Measurements from ENCODE around the gene FGF3.

FGF3 gene

DNA sequence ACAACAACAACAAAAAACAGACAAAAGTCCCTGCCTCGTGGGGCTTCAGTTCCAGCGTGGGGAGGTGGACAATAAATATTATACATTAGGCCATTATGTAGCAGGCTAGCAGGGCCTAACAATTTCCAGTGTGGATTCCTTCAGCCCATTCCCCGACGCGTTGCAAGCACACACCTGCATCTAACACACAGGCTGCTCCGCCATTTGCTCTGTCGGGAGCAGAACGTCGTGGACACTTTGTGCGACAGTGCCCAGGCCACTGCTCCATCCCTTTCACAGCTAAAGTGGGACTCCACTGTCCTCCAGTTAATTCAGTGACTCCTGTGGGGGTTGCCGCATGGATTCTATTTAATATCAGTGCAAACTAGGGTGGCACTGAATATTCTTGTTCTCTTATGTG lies 10.9 kb upstream of the FGF3 start:
- no peak for DNase-seq (ENCODE audit: low read depth)
- TF ChIP-seq, protein P1, sequence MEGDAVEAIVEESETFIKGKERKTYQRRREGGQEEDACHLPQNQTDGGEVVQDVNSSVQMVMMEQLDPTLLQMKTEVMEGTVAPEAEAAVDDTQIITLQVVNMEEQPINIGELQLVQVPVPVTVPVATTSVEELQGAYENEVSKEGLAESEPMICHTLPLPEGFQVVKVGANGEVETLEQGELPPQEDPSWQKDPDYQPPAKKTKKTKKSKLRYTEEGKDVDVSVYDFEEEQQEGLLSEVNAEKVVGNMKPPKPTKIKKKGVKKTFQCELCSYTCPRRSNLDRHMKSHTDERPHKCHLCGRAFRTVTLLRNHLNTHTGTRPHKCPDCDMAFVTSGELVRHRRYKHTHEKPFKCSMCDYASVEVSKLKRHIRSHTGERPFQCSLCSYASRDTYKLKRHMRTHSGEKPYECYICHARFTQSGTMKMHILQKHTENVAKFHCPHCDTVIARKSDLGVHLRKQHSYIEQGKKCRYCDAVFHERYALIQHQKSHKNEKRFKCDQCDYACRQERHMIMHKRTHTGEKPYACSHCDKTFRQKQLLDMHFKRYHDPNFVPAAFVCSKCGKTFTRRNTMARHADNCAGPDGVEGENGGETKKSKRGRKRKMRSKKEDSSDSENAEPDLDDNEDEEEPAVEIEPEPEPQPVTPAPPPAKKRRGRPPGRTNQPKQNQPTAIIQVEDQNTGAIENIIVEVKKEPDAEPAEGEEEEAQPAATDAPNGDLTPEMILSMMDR (IDR thresholded peaks at IDR 0.05; ENCODE audit: low read length, missing control alignments), result no peak
- H3K4me3 ChIP-seq (replicated peaks; ENCODE audit: low read depth, low read length), result no peak overlapping the region

DNA sequence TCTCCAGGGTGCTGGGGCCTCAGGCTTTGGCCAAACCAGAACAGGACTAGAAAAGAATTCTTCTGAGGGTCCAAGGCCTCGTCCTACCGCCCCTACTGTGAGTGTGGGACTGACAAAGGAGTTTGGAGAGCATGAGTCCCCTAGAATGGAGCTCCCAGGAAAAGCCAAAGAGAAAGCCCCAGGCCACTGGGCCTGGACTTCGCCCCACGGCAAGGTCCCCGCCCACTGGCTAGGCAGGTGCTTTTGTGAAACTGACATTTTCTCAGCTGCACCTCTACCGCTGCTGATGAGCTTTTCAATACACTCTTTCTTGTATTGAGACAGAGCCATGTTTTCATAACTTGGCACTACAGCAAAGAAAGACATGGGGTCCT lies 9.7 kb upstream of the FGF3 start:
- TF ChIP-seq, protein P1 (IDR thresholded peaks at IDR 0.05; ENCODE audit: low read length, missing control alignments), result no peak
- H3K4me3 ChIP-seq (replicated peaks; ENCODE audit: low read depth, low read length), result no peak overlapping the region
- DNase-seq (ENCODE audit: low read depth), result no peak

DNA sequence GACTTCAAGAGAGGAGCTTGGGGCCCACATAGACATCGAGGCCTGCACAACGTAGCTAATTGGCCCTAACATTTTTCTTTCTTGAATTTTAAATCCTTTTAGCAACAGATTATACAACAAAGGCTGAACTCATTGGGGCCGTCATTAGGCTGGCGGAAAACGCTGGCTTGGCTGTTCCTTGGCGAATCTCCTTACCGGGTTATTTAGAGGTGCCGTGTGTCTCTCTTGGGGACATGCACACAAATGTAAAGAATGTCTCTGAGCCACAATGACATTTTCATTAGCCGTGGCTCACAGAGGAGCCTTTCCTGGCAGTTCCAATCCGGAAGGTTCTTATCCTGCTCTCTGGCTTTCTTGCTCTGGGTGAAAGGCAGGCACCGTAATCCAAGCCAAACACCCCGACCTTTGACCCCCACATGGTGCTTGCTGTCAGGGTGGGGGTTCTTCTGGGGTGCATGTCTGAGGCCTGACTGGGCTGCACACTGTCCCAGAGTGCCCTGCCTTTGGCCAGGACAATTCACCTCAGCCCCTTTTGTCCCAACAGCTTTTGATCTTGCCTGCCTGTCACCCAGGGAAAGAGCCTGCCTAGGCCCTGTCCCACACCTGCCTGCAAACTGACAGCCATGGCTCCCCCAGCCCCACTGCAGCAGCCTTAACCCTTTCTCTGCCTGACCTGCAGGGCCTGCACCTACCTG lies 9.2 kb upstream of the FGF3 start:
- TF ChIP-seq, protein P1 (IDR thresholded peaks at IDR 0.05; ENCODE audit: low read length, missing control alignments), result no peak
- DNase-seq (ENCODE audit: low read depth), result no peak

DNA sequence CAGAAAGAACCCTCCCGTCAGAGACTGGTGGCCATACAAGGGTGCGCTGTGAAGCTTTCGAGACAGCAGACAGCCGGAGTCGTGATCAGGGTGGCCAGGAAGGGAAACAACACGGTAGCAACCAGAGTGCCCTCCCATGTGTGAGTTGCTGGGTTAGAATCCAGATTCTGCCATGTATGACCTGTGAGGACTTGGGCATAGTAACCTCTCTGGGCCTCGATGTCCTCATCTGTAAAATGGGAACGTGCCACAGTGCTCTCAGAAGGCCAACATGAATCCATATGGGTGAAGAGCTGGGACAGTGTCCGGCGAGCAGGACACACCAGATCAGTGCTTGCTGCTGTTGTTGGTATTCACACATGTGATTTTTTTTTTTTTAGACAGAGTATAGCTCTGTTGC lies 7.6 kb upstream of the FGF3 start:
- no peak overlapping the region for H3K4me3 ChIP-seq (replicated peaks; ENCODE audit: low read depth, low read length)
- TF ChIP-seq, protein P1 (IDR thresholded peaks at IDR 0.05; ENCODE audit: low read length, missing control alignments), result no peak
- no peak for DNase-seq (ENCODE audit: low read depth)

More for the DNA sequence above, 9.2 kb upstream of the FGF3 start:
- no peak overlapping the region for H3K4me3 ChIP-seq (replicated peaks; ENCODE audit: low read depth, low read length)

DNA sequence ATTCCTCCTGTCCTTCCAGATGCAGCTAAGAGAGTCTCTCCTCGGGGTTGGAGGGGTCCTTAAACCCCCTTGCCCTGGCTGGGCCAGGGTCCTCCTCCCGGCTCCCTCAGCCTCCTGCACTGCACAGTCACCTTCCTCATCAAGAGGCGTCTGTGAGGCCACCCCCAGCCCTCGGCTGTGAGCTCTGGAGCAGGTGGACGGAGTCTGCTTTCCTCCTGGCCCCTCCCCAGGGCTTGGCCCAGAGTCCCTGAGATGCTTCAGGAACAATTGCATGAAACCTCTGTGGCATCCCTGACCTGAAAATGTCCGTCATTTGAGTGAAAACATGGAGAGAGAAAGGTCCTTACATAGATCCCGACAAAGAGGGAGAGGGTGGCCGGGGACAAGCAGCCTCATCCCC lies 6.7 kb upstream of the FGF3 start:
- no peak overlapping the region for H3K4me3 ChIP-seq (replicated peaks; ENCODE audit: low read depth, low read length)
- no peak for DNase-seq (ENCODE audit: low read depth)
- TF ChIP-seq, protein P1 (IDR thresholded peaks at IDR 0.05; ENCODE audit: low read length, missing control alignments), result no peak

DNA sequence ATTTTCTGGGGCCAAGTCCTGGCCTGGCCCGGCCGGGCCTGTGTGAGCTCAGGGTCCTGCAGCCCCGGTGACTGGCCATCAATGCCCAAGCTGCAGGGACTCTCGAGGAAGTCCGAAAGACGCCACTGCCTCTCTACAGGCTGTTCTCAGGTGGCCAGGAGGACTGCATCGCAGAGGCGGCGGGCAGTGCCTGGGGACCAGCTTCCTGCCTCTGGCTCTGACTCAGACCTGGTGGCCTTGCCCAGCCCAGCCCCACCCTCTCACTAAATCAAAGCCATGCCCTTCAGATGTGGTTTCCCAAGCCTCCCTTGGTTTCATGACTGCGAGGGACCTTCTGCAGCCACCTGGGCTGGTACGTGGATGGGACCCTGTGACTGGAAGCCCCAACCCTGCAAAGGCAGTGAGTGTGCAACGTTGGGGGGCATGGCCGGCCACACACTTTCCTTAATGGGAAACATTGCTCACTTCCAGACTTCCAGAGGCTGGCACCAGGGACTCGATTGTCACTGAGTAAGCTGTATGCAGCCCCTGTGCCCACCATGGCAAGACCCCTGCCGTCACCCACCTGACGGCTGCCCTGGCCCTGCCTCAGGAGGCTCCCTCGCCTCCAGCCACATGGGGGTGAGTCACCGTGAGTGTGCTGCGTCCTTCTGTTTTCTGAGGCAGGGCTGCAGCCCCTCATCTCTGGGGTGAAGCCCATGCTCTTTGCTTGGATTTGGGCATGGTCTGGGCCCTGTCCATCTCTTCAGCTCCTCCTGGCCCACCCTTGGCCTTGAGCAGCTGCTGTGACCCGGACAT lies 6.0 kb upstream of the FGF3 start:
- no peak for DNase-seq (ENCODE audit: low read depth)
- TF ChIP-seq, protein P1 (IDR thresholded peaks at IDR 0.05; ENCODE audit: low read length, missing control alignments), result no peak
- H3K4me3 ChIP-seq (replicated peaks; ENCODE audit: low read depth, low read length), result no peak overlapping the region
